Fibroblast of skin of right quadriceps (primary cell): ENCODE measurements around the gene HMX1.

ENCODE experiments used
- DNase-seq: peaks from one replicate; pipeline ENCODE4 v3.0.0-alpha.2; 2013

HMX1 gene

GRCh38 chr4:8909548-8909947 is 37.9 kb upstream of the HMX1 start:
- DNase-seq, result no peak

DNA sequence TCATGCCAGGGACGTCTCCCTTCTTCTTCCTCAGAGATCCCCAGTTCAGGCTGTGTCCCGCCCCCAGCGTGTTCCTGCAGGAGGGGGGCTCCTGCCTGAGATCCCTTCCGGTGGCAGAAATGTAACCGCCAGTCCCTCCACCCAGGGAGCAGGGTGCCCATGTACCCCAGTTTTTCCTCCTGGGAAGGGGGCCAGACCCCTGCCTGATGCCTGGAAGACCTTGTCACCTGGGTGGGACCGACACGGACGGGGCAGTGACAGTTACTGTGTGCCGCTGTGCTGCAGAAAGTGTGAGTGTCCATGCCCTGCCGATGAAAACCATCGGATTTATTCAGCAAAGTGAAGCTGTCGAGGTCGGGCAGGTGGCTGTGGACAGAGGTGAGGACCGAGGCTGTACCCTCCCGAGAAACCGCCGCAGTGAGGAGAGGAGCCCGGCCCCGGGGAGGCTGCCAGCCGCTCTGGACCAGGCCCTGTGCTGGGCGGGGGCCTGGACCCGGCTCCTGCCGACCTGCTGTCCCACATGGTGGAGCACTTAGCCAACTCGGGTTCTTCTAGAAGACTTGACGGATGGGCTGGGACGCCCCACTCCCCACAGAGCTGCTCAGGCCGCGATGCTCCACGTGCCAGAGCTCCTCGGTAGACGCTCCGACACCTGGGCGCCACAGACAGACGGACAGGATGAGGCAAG is 36.7 kb upstream of the HMX1 start:
- DNase-seq, result no peak

GRCh38 chr4:8907596-8908205 is 36.1 kb upstream of the HMX1 start:
- DNase-seq, result no peak

- no peak for DNase-seq
Observed at GRCh38 chr4:8906991-8907595, 35.5 kb upstream of the HMX1 start.

DNA sequence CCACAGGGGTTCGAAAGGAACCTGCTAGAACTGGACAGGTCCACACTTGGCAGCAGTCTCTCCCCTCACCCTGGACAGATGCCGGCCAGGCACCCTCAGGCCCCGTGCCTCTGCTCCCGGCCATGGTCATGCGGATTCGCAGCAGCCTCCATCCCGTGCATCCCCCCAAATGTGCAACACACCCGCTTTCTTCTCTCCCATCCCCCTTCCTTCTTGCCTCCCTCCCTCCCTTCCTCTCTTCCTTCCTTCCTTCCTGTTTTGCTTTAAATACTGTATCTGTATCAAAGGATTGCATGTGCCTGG is 35.0 kb upstream of the HMX1 start:
- no peak for DNase-seq

DNA sequence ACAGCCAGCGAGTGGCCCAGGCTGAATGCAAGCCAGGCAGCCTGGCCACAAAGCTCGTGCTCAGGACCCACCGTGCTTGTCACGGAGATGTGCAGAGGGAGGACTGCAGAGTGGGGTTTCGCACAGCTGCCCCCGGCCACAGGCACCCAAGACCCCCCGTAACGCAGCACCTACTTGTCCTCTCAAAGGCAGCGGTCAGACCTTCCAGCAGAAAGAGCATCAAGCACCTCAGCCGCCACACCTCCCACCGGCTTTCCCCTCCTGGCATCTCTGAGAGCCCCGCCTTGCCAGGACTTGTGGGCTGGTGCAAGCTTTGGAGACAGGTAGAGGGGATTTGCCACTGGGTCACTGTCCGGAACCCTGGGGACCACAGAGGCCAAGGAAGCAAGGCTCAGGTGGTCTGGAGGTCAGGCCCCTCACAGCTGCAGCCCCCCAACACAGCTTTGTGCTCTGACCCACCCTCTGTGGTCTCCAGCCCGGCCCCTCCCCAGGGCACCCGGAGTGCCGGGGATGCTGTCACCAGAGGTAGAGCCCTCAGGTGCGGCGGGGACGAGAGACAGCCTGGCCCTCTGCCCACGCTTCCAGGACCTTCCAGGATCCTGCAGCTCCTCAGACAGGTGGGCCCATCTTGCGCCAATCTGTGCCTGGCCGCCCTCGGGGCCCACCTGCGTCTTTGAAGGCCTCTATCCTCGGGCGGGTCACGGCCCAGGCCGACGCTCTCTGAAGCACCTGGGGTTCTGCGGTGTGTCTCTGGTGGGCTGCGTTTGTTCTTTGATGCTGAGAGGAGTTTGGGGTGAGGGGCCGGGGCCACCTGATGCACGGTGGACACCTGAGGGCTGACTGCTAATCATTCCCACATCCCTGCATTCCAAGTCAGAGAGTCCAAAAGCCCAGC is 34.4 kb upstream of the HMX1 start:
- no peak for DNase-seq

GRCh38 chr4:8905226-8905772 is 33.7 kb upstream of the HMX1 start:
- DNase-seq, result no peak

DNA sequence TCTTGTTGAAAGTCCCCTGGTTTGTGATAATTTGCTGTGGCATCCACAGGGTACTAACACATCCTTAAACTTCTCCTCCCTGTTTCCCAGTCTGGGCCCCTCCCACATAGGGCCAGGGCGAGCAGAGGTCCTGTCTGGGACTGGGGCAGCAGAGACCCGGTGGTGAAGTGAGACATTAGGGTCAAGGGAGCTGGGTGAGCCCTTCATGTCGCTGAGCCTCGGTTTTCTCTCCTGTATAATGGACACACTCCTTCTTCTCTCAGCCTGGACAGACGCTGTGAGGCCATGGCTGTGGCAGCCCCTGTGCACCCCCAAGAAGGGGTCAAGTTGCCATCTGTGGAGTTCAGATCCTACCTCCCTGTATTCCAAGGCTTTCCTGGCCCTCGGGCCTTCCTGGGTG is 33.0 kb upstream of the HMX1 start:
- DNase-seq, result no peak

GRCh38 chr4:8904041-8904501 is 32.4 kb upstream of the HMX1 start:
- DNase-seq, result no peak

DNA sequence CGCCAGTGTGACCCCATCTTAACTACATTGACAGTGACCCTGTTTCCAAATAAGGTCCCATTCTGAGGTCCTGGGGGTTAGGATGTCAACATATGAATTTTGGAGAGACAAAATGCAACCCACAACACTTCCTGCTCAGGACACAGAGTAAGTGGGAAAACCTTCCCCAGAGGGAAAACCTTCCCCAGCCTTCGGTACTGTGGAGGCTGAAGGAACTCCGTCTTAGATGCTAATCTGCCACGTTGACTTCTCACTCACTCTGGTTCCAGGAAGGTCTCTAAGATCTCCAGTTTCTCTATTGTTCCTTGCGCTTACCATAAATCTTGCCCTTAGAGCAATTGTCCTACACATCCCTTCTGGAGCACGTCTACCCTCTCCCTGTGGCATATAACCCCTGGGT is 29.7 kb upstream of the HMX1 start:
- DNase-seq, result no peak

DNA sequence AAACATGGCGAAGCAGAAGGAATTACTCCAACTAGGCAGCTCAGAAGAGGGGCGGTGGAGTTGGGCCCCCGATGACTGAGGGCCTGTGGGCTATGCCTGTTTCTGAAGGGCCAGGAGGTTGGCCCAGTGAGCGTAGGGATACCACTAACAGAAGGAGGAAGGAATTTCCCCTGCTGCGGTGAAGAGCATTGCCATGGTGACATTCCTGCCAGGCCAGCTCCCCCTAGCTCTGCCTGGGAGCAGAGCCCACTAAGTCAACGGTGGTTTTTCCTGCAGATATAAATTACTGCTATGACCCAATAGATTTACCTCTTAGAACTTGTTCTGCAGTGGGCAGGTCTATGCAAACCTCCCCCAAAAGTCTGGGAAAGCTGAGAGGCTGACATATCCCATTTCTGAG is 28.9 kb upstream of the HMX1 start:
- DNase-seq, result no peak

DNA sequence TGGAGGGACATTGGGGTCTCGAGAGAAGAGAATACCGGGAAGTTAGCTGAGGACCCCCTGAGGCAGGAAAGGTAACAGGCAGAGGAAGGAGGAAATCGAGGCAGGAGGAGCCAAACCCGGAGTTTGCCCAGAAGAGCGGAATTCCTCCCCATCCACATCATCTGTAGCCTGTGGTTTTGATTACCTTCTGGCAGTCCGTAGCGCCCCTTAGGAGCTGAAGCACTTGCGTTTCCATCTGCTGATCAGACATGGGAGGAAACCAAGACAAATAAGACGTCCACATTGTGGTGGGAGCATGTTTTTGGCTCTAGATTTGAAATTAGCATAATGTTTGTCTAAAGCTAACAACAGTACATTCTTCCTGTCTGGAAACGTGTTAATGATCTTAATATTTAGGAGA is 26.8 kb upstream of the HMX1 start:
- no peak for DNase-seq

DNA sequence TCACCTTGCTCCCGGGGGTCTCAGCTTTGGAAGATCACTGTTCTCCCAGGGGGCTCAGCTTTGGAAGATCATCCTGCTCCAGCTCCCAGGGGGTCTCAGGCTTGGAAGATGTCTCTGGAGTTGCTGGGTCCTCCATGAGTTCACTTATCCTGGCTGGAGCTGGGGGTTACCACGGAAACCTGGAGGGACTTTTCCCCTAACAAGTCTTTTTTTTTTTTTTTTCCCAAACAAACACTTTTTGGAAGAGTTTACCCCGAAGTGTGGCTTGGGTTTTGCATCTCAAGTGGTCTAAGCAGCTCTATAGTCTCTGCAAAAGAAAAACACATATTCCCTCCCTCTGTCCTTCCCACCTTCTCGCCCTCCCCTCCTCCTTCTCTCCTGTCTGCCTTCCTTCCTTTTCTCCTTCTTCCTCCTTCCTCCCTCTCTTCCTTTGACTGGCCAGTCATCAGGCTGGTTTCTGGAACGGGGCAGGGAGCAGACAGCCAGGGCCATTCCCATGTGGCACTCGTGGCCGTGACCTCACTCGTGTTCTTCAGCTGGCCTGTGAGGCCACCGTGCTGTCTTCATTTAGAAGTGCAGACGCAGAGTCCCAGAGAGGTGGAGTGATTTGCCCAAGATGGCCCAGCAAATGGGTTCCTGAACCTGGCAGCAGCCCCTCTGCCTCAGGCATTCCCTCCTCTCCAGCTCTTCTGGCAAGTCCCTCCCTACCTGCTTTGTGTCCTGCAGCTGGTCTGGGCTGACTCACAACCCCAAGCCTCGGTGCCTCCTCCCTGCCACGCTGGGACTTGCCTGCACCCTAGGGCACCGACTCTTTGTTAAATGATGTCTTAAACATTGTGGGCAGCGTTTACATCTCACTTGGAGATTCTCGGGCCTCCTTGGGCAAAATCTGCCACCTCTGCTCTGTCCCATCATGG is 25.9 kb upstream of the HMX1 start:
- no peak for DNase-seq

DNA sequence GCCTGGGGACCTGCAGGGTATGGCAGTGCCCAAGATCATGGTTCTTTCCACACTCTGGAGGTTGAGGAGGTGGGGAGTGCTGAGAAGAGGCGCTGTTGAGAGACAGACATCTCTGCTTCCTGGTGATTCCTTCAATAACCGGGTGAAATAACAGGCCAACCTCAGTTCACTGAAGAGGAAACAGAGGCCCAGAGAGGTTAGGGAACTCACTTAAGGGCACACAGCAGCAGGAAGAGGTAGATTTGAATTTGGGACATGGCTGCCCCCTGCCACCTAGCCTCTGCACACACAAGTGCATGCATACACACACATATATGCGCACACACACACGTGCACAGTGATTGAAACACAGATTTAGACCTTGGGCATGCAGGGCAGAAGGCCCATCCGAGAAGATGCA is 24.9 kb upstream of the HMX1 start:
- DNase-seq, result no peak

- no peak for DNase-seq
Observed at GRCh38 chr4:8896071-8896470, 24.4 kb upstream of the HMX1 start.

DNA sequence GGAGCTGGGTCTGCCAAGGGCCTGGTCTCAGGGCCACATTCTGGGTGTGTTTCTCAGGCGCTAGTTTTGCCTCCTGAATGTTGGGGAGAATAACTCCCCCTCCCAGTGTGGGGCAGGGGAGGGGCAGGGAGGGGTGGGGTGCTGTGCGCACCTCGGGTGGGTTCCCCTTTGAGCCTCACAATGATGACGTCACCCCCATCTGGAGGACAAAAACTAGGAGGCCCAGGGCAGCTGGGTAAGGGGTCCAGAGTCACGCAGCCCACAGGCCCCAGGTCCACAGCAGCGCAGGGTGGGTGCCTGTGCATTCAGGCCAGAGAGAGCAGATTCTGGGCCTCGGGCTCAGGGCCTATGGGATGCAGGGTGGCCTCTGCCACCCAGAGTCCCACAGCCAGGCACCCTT is 23.7 kb upstream of the HMX1 start:
- no peak for DNase-seq

DNA sequence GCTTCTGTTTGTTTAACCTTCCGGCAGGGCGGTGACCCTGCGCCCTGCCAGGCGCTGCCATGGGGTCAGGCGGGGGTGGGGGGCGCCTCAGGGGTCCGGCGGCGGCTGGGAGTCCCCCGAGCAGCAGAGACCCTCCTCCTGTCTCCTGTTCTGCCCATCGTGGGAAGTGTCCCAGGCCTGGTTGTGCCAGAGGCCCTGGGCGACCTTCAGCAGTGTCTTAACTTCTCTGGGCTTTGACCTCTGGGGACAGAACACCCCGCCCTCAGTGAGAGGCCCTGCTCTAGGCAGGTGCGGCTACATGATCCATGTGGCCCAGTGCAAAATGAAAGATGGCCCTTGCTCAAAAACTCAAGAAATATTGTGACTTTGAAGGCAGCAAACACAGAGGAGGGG is 22.8 kb upstream of the HMX1 start:
- no peak for DNase-seq

GRCh38 chr4:8893624-8894423 is 22.2 kb upstream of the HMX1 start:
- no peak for DNase-seq

DNA sequence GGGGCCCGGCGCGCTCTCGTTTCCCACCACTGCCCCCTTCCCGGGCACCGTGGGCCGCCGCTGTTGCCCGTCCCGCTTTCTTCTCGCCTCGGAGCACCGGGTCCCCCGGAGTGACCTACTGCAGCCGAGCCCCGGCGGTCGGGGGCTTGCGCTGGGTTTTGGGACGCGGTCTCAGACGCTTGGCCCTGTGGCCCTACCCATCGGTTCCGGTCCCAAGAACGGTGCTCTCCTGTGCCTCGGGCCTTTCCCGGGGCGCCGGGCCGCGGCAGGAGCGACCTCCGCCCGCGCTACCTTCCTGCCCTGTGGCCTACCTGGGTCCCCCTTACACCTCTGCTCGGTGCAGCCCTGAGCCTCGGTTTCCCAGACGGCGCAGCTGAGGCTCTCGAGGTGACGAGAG is 21.6 kb upstream of the HMX1 start:
- DNase-seq, result no peak

DNA sequence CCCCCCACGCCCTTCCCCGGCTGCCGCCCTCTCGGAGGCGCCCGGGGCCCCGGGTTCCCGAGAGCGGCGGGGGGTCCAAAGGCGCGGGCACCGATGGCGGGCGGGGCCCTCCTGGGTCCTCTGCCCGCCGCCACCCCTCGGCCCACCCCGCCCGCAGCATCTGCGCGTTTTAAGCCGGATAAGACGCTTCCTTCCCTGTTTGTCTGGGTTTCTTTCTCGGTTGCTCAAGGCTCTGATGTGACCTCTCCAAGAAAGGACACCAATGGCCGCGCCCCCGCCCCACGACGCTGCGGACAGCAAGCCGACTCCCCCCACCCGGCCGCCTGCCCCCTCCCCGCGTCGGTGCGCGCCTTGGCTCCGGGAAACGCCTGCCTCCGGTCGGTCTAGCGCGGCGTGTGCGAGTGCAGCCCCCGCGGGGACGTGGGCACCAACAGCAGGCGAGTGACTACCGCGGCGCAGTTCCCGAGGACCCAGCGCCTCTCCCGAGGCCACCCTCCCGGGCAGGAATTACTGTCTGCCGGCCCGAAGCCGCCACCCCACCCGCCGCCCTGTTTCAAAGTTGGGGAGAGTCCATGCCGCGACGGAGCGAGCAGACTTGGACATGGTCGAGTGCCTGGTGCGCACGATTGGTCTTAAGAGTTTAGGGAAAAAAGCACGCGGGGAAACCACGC is 21.1 kb upstream of the HMX1 start:
- no peak for DNase-seq
